ENCODE measurements around the gene GPR158. TPM values are rescaled to one million over a fixed set of nuclear protein-coding genes. Genes with fewer than 3 reads are reported as not detected.
"Not testable (repeated sequence)": the region's sequence is repeated elsewhere in the genome, so short reads cannot be mapped to it uniquely, and the experiment has no call there.

The GPR158 gene
- total RNA-seq, 3 donors from 2014 or later (not counting 1 experiment from before 2014, with no cell fraction given) = not detected

DNA sequence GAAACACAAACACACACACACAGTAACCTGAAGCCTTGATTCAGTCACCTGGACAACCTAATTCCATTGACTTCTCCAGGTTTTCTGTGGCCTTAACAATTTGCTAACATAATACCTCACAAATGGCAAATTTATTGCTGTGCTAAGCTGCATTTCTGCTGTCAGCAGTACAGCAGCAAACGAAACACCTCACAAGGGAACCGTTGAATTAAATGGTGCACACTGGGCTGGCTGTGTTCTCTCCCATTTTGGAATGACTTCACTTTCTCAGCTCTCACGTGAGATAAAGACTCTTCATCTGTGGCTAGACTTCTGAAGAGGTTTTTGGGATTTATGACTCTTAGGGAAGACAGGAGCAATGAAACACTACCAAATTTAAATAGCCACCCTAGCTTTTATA lies 152.5 kb downstream of the GPR158 start:
- no peaks in the 10 kb centered on the region for H3K4me1 ChIP-seq (ENCODE audit: control insufficient read depth, insufficient read depth, low read length)
- no peak overlapping the region for H3K4me3 ChIP-seq (ENCODE audit: low read length)
- H3K4me3 Mint-ChIP-seq = no peak overlapping the region
- H3K9me3 Mint-ChIP-seq = peaks cover 13 to 14% of the 10 kb centered on the region in 2 donors
- H3K27me3 Mint-ChIP-seq (ENCODE audit: low read depth in 2 of 2) = no peaks in the 10 kb centered on the region
- H3K27ac ChIP-seq (ENCODE audit: low read length) = no peak overlapping the region
- H3K27ac Mint-ChIP-seq = no peak overlapping the region
- no peak for DNase-seq
- no peaks in the 10 kb centered on the region for H3K9me3 ChIP-seq (ENCODE audit: control insufficient read depth, insufficient read depth, low read length)
- intact Hi-C loops (cut with micrococcal nuclease) = no loop called here
- ATAC-seq = no peak
- WGBS (ENCODE audit: insufficient coverage) = 47% methylated on average over 2 of the region's 3 CpGs
- H3K27me3 ChIP-seq (ENCODE audit: control insufficient read depth, insufficient read depth, low read length) = no peaks in the 10 kb centered on the region
- no peaks in the 10 kb centered on the region for H3K36me3 ChIP-seq (ENCODE audit: control insufficient read depth, insufficient read depth, low read length)
- H3K4me1 Mint-ChIP-seq = no peaks in the 10 kb centered on the region
- TF ChIP-seq, protein P1, sequence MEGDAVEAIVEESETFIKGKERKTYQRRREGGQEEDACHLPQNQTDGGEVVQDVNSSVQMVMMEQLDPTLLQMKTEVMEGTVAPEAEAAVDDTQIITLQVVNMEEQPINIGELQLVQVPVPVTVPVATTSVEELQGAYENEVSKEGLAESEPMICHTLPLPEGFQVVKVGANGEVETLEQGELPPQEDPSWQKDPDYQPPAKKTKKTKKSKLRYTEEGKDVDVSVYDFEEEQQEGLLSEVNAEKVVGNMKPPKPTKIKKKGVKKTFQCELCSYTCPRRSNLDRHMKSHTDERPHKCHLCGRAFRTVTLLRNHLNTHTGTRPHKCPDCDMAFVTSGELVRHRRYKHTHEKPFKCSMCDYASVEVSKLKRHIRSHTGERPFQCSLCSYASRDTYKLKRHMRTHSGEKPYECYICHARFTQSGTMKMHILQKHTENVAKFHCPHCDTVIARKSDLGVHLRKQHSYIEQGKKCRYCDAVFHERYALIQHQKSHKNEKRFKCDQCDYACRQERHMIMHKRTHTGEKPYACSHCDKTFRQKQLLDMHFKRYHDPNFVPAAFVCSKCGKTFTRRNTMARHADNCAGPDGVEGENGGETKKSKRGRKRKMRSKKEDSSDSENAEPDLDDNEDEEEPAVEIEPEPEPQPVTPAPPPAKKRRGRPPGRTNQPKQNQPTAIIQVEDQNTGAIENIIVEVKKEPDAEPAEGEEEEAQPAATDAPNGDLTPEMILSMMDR (IDR thresholded peaks at IDR 0.05) = no peak
- no peaks in the 10 kb centered on the region for H3K36me3 Mint-ChIP-seq

GRCh38 chr10:25328361-25328760 lies 153.6 kb downstream of the GPR158 start:
- TF ChIP-seq, protein P1 (IDR thresholded peaks at IDR 0.05) = no peak
- intact Hi-C loops (cut with micrococcal nuclease) = no loop called here
- ATAC-seq = no peak

DNA sequence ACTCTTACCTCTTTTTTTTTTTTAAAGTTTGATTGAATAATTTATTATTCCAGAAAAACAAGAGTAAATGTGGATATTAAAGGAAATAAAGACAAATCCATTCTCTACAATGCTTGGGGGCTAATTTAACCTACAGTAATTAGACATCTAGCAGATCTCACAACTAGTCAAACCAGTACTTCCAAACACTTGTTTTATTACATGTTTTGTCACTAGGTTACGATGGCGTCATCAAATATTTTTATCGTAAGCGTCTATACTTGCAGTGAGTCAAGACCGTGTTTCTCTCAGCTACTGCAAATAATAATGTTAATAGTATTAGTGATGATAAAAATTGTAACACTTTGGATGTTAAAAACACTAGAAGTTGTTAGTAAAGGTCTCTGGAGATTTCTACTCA lies 154.8 kb downstream of the GPR158 start:
- H3K27me3 ChIP-seq (ENCODE audit: control insufficient read depth, insufficient read depth, low read length); H3K9me3 ChIP-seq (ENCODE audit: control insufficient read depth, insufficient read depth, low read length); H3K36me3 Mint-ChIP-seq; H3K27ac ChIP-seq (ENCODE audit: low read length); H3K36me3 ChIP-seq (ENCODE audit: control insufficient read depth, insufficient read depth, low read length); intact Hi-C loops (cut with micrococcal nuclease); H3K4me3 Mint-ChIP-seq; H3K4me1 ChIP-seq (ENCODE audit: control insufficient read depth, insufficient read depth, low read length); H3K27ac Mint-ChIP-seq; H3K4me3 ChIP-seq (ENCODE audit: low read length); DNase-seq; H3K27me3 Mint-ChIP-seq (ENCODE audit: low read depth in 2 of 2); ATAC-seq; H3K4me1 Mint-ChIP-seq: not testable (repeated sequence)
- peaks cover 9 to 10% of the 10 kb centered on the region in 2 donors for H3K9me3 Mint-ChIP-seq
- WGBS (ENCODE audit: insufficient coverage) = no CpG with 5 or more reads among the region's 5 CpGs

More at GRCh38 chr10:25328361-25328760, 153.6 kb downstream of the GPR158 start:
- Histone ChIP-seq H3K27ac (ENCODE audit: low read length) (no peak overlapping the region), H3K9me3 (ENCODE audit: control insufficient read depth, insufficient read depth, low read length) (no peaks in the 10 kb centered on the region), H3K4me1 (ENCODE audit: control insufficient read depth, insufficient read depth, low read length) (no peaks in the 10 kb centered on the region), H3K4me3 (ENCODE audit: low read length) (no peak overlapping the region), H3K27me3 (ENCODE audit: control insufficient read depth, insufficient read depth, low read length) (no peaks in the 10 kb centered on the region), H3K36me3 (ENCODE audit: control insufficient read depth, insufficient read depth, low read length) (no peaks in the 10 kb centered on the region)
- Mint-ChIP-seq H3K4me1 (no peaks in the 10 kb centered on the region), H3K27ac (no peak overlapping the region), H3K4me3 (no peak overlapping the region), H3K27me3 (ENCODE audit: low read depth in 2 of 2) (no peaks in the 10 kb centered on the region), H3K9me3 (peaks cover 13 to 14% of the 10 kb centered on the region in 2 donors), H3K36me3 (no peaks in the 10 kb centered on the region)
- 93% methylated on average over 3 of the region's 3 CpGs for WGBS (ENCODE audit: insufficient coverage)
- no peak for DNase-seq

GRCh38 chr10:25334445-25334844 lies 159.6 kb downstream of the GPR158 start:
- no peak overlapping the region for H3K27ac ChIP-seq (ENCODE audit: low read length)
- no peaks in the 10 kb centered on the region for H3K9me3 ChIP-seq (ENCODE audit: control insufficient read depth, insufficient read depth, low read length)
- Mint-ChIP-seq H3K36me3 (no peaks in the 10 kb centered on the region), H3K4me3 (no peak overlapping the region), H3K27me3 (ENCODE audit: low read depth in 2 of 2) (no peaks in the 10 kb centered on the region), H3K9me3 (peaks cover 0 to 8% of the 10 kb centered on the region in 2 donors), H3K4me1 (no peaks in the 10 kb centered on the region), H3K27ac (no peak overlapping the region)
- no peak for ATAC-seq
- DNase-seq = no peak
- no peak overlapping the region for H3K4me3 ChIP-seq (ENCODE audit: low read length)
- TF ChIP-seq, protein P1 (IDR thresholded peaks at IDR 0.05) = no peak
- no peaks in the 10 kb centered on the region for H3K27me3 ChIP-seq (ENCODE audit: control insufficient read depth, insufficient read depth, low read length)
- H3K4me1 ChIP-seq (ENCODE audit: control insufficient read depth, insufficient read depth, low read length) = no peaks in the 10 kb centered on the region
- no peaks in the 10 kb centered on the region for H3K36me3 ChIP-seq (ENCODE audit: control insufficient read depth, insufficient read depth, low read length)
- intact Hi-C loops (cut with micrococcal nuclease) = no loop called here
- WGBS (ENCODE audit: insufficient coverage) = 91% methylated on average over 2 of the region's 2 CpGs

Data from natural killer cell (primary cell).